GM21515 (cell line): ENCODE data around the gene ZHX3.

Source experiments
- ATAC-seq: cut with Tn5 transposase; IDR thresholded peaks from one replicate; pipeline ENCODE4 v1.9.1; 2021; ENCODE audit not compliant: unreplicated experiment

The ZHX3 gene

GRCh38 chr20:41353530-41353929 is 36.0 kb upstream of the ZHX3 start:
- no peak for ATAC-seq

- ATAC-seq, result no peak
These were observed 35.1 kb upstream of the ZHX3 start for GRCh38 chr20:41352666-41353065.

GRCh38 chr20:41352106-41352505 is 34.6 kb upstream of the ZHX3 start:
- no peak for ATAC-seq

GRCh38 chr20:41350408-41350962 is 33.0 kb upstream of the ZHX3 start:
- no peak for ATAC-seq

- ATAC-seq, result no peak
These were observed 32.4 kb upstream of the ZHX3 start for GRCh38 chr20:41349943-41350342.

- no peak for ATAC-seq
These were observed 31.7 kb upstream of the ZHX3 start for GRCh38 chr20:41349266-41349665.

GRCh38 chr20:41348430-41349172 is 31.1 kb upstream of the ZHX3 start:
- ATAC-seq, result no peak

- ATAC-seq, result no peak
These were observed 30.2 kb upstream of the ZHX3 start for GRCh38 chr20:41347523-41348429.

GRCh38 chr20:41345729-41346067 is 28.2 kb upstream of the ZHX3 start:
- ATAC-seq, result no peak

GRCh38 chr20:41344938-41345728 is 27.6 kb upstream of the ZHX3 start:
- no peak for ATAC-seq

GRCh38 chr20:41344477-41344876 is 26.9 kb upstream of the ZHX3 start:
- ATAC-seq, result no peak

GRCh38 chr20:41342474-41343464 is 25.2 kb upstream of the ZHX3 start:
- ATAC-seq, result no peak

GRCh38 chr20:41340327-41341055 is 23.0 kb upstream of the ZHX3 start, which contains the start of gene LPIN3:
TSS of gene LPIN3 (plus strand) at chr20:41340821. CDS start at chr20:41345804, 4,983 bp downstream.
- ATAC-seq, result peak; percentile 22

GRCh38 chr20:41339957-41340326 is 22.4 kb upstream of the ZHX3 start:
- ATAC-seq, result peak; percentile 72

- no peak for ATAC-seq
These were observed 19.4 kb upstream of the ZHX3 start for GRCh38 chr20:41336711-41337492.

- ATAC-seq, result no peak
These were observed 18.1 kb upstream of the ZHX3 start for GRCh38 chr20:41335591-41335990.

- no peak for ATAC-seq
These were observed 17.2 kb upstream of the ZHX3 start for GRCh38 chr20:41334443-41335421.
